OCI-LY1 (cell line): ENCODE data around the gene TMEM101.

ENCODE experiments used
- CTCF ChIP-seq: fragments of 200-600 bp; sonication (generic), shearing (Covaris generic); IDR thresholded peaks from 2 replicates; pipeline ENCODE4 v1.5.1; 2017; ENCODE audit warnings: mild to moderate bottlenecking, antibody characterized with exemption, low read length, moderate library complexity, mixed read lengths
- EZH2 ChIP-seq: fragments of 200-600 bp; sonication (generic), shearing (Covaris generic); IDR thresholded peaks from 2 replicates; pipeline ENCODE4 v1.8.0; 2017; ENCODE audit warnings: borderline replicate concordance, mixed run types, mild to moderate bottlenecking, antibody characterized with exemption, low read length, moderate library complexity, mixed read lengths

GRCh38 chr17:44062871-44063270 is 48.1 kb upstream of the TMEM101 start:
- TF ChIP-seq EZH2, result no peak
- no peak for TF ChIP-seq CTCF
